Measurements from ENCODE around the gene CHN2.

GRCh38 chr7:29335188-29336083 is 140.9 kb downstream of the CHN2 start:
- no peak for TF ChIP-seq CTCF (IDR thresholded peaks at IDR 0.05)
- no peak for TF ChIP-seq EZH2 (IDR thresholded peaks at IDR 0.05; ENCODE audit: borderline replicate concordance, insufficient read depth, low read depth, low read length, poor library complexity, severe bottlenecking)

Data from B cell (primary cell).